Left lung (tissue), 10 donors: ENCODE data around the gene FHOD3. TPM values are rescaled to one million over a fixed set of nuclear protein-coding genes. Genes with fewer than 3 reads are reported as not detected.

Experiments
- ATAC-seq: fragments of 200-7000 bp; cut with Tn5 transposase; one replicate; pipeline ENCODE4 v1.9.1; 2020; ENCODE audit warnings: moderate library complexity
- DNase-seq, 4 donors: peaks; one replicate each; pipeline ENCODE4 v3.0.0-alpha.2; 2013 to 2020
- H3K27ac ChIP-seq, 2 donors: fragments of 200-600 bp; sonication (generic) in 1 of 2; one replicate each; pipeline versions ENCODE4 v1.5.0 to v1.8.0; 2020 to 2021
- H3K27me3 ChIP-seq, 2 donors: fragments of 200-600 bp; sonication (generic) in 1 of 2; one replicate each; pipeline versions ENCODE4 v1.5.0 to v1.8.0; 2020 to 2021
- H3K36me3 ChIP-seq, 2 donors: fragments of 200-600 bp; sonication (generic) in 1 of 2; one replicate each; pipeline versions ENCODE4 v1.5.0 to v1.8.0; 2020 to 2021
- H3K4me1 ChIP-seq, 2 donors: fragments of 200-600 bp; one replicate each; pipeline ENCODE4 v1.8.0; 2021
- H3K4me3 ChIP-seq, 2 donors: fragments of 200-600 bp; sonication (generic) in 1 of 2; one replicate each; pipeline versions ENCODE4 v1.5.0 to v1.8.0; 2020 to 2021; ENCODE audit warnings: mild to moderate bottlenecking in 1 of 2
- H3K9me3 ChIP-seq, 2 donors: fragments of 200-600 bp; sonication (generic) in 1 of 2; one replicate each; pipeline versions ENCODE4 v1.5.0 to v1.8.0; 2020 to 2021
- intact Hi-C, 2 donors: fragments of 100-400 bp; cut with DNase I; formaldehyde crosslinking; loops; one replicate each; pipeline versions ENCODE4 v1.11.2 to v1.14.2; 2022
- polyA plus RNA-seq, 6 donors: library from polyadenylated mRNA; unstranded; fragments of 120-200 nt; gene quantifications; one replicate each; pipeline ENCODE4 v1.2.1, GENCODE V29; 2013; ENCODE audit not compliant: insufficient read length in 6 of 6
- total RNA-seq, 2 donors: library from RNA; stranded (reverse); fragmentation: NEBNext Ultra II Directional; extraction: Animal tissue kit (Norgen Biotek cat#: 25700); gene quantifications; one replicate each; pipeline ENCODE4 v1.2.1, GENCODE V29; 2021
- TF ChIP-seq, protein P1 (sequence below), 2 donors: fragments of 200-600 bp; sonication (generic) in 1 of 2; IDR thresholded peaks; one replicate each; pipeline versions ENCODE4 v1.5.0 to v1.8.0; 2021; ENCODE audit warnings: antibody characterized with exemption in 2 of 2
- donor health status: DM: no; HTN: yes; CAD: no.
- donor health status: DM: no; HTN: no; CAD: no.

FHOD3 gene
- total and polyA plus RNA-seq, 8 donors: 0.55 to 2.9 (median 1.5) TPM

DNA sequence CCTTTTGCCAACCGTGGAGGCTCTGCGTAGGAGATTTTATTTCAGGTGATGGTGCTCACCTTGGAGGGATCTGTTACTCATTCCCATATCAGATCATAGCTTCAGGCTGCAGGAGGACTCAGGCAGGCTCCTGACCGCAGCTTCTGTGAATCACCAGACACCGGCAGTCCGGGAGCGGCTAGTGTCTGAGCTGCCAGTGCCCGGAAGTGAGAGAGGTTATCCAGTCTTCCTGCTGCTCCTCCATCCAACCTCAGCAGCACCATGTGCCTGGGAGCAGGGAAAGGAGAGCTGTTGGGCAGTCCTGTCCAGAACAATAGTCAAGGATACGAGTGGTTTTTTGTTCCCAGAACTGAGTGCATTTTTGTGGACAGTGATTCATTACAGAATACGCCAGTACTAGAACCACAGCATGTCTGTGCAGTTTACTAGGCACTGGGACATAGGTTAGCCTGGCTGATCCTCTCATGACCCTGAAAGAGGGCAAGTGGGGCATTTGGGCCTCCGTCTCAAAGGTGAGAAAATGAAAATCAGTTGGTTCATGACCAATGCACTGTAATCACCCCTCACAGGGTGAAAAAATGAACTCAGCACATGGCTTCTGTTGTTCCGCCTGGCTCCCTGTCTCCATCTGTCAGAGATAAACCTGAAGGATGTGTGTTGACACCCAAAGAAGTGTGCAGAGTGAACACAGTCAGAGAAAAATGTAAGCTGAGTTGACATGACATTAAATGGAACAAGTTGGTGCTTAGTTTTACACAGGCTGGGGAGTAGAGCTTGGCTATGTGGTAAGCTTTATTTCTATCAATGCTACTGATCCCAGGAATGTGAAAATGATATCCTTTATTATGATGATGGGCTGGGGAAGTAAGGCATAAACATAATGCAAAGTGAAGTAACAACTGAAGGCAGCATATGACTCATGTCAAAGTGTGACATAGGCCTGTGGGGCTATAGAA lies 12.2 kb downstream of the FHOD3 start:
- intact Hi-C loops: no loop called here

DNA sequence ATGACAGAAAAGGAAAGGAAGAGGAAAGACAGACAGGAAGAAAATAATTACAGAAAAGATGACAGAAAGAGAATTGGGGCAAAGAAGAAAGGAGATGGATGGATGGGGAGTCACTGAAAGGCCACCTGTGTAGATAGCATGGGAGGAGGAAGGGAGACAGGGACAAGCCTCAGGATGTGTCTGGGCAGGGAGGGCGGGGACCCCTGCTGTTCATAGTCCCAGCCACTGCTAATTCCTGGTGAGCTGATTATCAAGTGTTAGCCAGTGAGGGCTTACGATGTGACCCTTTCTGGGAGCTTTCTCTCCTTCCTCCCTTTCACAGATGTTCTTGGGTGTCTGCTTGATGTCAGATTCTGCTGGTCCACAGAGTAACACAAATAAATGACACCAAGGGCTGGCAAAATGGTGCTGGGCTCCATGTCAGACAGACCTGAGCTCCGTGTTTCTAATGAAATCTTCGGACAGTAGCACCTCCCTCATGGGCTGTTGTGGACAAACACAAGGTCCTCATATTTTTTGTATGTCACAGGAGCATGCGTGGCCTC lies 13.6 kb downstream of the FHOD3 start:
- TF ChIP-seq, protein P1, sequence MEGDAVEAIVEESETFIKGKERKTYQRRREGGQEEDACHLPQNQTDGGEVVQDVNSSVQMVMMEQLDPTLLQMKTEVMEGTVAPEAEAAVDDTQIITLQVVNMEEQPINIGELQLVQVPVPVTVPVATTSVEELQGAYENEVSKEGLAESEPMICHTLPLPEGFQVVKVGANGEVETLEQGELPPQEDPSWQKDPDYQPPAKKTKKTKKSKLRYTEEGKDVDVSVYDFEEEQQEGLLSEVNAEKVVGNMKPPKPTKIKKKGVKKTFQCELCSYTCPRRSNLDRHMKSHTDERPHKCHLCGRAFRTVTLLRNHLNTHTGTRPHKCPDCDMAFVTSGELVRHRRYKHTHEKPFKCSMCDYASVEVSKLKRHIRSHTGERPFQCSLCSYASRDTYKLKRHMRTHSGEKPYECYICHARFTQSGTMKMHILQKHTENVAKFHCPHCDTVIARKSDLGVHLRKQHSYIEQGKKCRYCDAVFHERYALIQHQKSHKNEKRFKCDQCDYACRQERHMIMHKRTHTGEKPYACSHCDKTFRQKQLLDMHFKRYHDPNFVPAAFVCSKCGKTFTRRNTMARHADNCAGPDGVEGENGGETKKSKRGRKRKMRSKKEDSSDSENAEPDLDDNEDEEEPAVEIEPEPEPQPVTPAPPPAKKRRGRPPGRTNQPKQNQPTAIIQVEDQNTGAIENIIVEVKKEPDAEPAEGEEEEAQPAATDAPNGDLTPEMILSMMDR (IDR thresholded peaks at IDR 0.05): no peak
- Histone ChIP-seq H3K36me3 (no peaks in the 10 kb centered on the region), H3K4me3 (no peak overlapping the region), H3K4me1 (no peaks in the 10 kb centered on the region), H3K9me3 (no peaks in the 10 kb centered on the region), H3K27ac (no peak overlapping the region), H3K27me3 (peaks cover 0 to 40% of the 10 kb centered on the region in 2 donors)
- DNase-seq (no peak), ATAC-seq (no peak)
- intact Hi-C loops: no loop called here

More for the DNA sequence above, 12.2 kb downstream of the FHOD3 start:
- DNase-seq (peak in 1 of 4 donors; percentile 45), ATAC-seq (peak; percentile 81)
- no peaks in the 10 kb centered on the region for H3K4me1 ChIP-seq
- H3K27me3 ChIP-seq: peaks cover 0 to 51% of the 10 kb centered on the region in 2 donors
- H3K27ac ChIP-seq: no peak overlapping the region
- H3K9me3 ChIP-seq: no peaks in the 10 kb centered on the region
- TF ChIP-seq, protein P1 (IDR thresholded peaks at IDR 0.05): no peak
- no peak overlapping the region for H3K4me3 ChIP-seq
- no peaks in the 10 kb centered on the region for H3K36me3 ChIP-seq

DNA sequence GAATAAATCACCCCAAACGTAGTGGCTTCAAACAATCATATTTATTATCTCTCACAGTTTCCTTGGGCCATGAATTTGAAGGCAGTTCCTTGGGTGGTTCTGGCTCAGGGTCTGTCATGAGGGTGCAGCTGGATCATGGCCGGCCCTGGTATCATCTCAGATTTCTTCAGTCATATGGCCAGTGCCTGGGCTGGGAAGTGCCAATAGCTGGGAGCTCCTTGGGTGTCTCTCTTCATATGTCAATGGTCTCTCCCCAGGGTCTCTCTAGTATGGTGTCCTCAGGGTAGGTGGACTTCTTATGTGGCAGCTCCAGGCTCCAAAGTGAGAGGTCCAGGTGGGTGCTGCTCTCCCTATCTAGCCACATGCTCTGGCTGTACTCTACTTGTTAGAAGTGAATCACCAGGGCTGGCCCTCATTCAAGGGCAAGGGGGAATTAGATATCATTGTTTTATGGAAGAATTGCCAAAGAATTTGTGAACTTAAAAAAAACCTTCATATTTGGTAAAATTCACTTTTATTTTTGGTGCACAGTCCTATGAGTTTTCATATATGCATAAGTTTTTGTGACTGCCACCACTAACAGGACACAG lies 15.4 kb downstream of the FHOD3 start:
- no peaks in the 10 kb centered on the region for H3K4me1 ChIP-seq
- H3K4me3 ChIP-seq: no peak overlapping the region
- no peaks in the 10 kb centered on the region for H3K36me3 ChIP-seq
- ATAC-seq: no peak
- TF ChIP-seq, protein P1 (IDR thresholded peaks at IDR 0.05): no peak
- H3K9me3 ChIP-seq: peaks cover 0 to 5% of the 10 kb centered on the region in 2 donors
- peaks cover 0 to 31% of the 10 kb centered on the region in 2 donors for H3K27me3 ChIP-seq
- intact Hi-C loops: no loop called here
- no peak overlapping the region for H3K27ac ChIP-seq
- no peak for DNase-seq

DNA sequence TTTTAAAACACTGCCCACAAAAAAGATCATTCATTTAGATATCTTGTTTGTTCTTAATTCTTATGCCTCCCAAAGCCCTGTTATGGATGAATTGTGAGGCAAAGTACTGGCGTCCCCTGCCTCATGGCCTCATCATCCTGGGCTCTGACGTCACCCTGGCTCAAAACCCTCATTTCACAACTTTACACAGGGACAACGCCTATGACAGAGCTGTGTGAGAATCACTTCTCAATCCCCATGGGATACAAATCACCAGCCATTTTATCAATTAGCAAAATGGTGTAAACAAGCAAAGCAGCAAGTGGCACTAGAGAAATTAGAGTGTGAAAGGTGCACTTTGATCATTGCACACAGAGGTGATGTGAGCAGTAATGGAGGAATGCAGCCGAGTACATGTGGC lies 16.6 kb downstream of the FHOD3 start:
- Histone ChIP-seq H3K27me3 (peaks cover 0 to 27% of the 10 kb centered on the region in 2 donors), H3K4me3 (no peak overlapping the region), H3K36me3 (no peaks in the 10 kb centered on the region), H3K4me1 (no peaks in the 10 kb centered on the region), H3K9me3 (peaks cover 0 to 15% of the 10 kb centered on the region in 2 donors), H3K27ac (no peak overlapping the region)
- DNase-seq: no peak
- TF ChIP-seq, protein P1 (IDR thresholded peaks at IDR 0.05): no peak
- ATAC-seq: no peak
- intact Hi-C loops: no loop called here

DNA sequence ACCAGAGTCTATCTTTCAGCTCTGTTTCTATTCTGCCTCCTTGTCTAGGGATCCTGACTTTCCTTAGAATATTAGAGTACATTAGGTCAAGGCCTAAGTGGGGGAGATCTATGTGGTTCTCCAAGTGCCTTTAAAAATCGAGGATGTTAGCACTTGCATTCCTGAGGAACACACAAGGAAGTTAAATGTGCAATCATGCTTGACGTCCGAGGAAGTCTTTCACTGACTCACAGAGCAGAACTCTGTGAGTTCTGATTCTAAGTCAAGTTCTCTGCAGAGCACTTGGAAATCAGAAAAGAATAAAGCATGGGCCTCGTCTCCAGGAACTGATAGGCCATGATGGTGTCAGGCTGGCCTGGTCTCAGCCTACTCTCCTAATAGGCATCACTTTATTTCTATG lies 17.2 kb downstream of the FHOD3 start:
- ATAC-seq: peak; percentile 16
- peaks cover 0 to 21% of the 10 kb centered on the region in 2 donors for H3K27me3 ChIP-seq
- intact Hi-C loops: no loop called here
- H3K36me3 ChIP-seq: no peaks in the 10 kb centered on the region
- H3K4me3 ChIP-seq: no peak overlapping the region
- no peak for DNase-seq
- H3K4me1 ChIP-seq: no peaks in the 10 kb centered on the region
- H3K9me3 ChIP-seq: peaks cover 0 to 18% of the 10 kb centered on the region in 2 donors
- TF ChIP-seq, protein P1 (IDR thresholded peaks at IDR 0.05): no peak
- no peak overlapping the region for H3K27ac ChIP-seq
